ENCODE measurements around the gene LRRC3. TPM values are rescaled to one million over a fixed set of nuclear protein-coding genes. Genes with fewer than 3 reads are reported as not detected.

LRRC3 gene
- polyA plus RNA-seq, 3 donors: 4.1 to 6.0 (median 5.8) TPM

DNA sequence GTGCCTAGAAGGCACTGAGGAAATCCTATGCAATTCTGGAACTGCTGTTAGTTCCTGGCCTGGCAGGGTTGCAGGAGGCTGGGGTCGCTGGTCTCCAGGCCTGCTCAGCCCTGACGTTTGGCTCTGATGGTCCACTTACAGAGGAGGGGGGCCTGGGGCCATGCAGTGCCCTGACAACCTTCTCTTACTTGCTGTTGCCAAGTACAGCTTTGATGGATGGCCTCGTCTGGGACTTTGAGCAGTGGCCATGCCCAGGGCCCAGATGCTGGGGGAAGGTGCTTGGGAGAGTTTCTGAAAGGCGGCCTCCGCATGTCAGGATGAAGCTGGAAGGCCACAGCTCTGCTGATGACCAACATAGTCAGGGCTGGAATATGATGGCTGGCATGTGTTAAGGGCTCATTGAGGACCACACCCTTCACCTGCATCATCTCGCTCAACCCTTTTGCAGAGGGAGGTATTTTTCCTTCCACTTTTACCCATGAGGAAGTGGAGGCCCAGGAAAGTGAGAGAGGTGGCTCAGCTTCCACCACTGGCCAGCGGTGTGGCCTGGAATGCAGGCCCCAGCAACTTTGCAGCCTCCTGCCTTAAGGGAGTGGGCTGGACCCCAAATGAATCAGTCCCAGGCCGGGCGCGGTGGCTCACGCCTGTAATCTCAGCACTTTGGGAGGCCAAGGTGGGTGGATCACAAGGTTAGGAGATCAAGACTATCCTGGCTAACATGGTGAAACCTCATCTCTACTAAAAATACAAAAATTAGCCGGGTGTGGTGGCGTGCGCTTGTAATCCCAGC is 34.7 kb upstream of the LRRC3 start:
- DNase-seq (ENCODE audit: extremely low read depth in 1 of 11, low read depth in 9 of 11, low spot score in 4 of 11): no peak

DNA sequence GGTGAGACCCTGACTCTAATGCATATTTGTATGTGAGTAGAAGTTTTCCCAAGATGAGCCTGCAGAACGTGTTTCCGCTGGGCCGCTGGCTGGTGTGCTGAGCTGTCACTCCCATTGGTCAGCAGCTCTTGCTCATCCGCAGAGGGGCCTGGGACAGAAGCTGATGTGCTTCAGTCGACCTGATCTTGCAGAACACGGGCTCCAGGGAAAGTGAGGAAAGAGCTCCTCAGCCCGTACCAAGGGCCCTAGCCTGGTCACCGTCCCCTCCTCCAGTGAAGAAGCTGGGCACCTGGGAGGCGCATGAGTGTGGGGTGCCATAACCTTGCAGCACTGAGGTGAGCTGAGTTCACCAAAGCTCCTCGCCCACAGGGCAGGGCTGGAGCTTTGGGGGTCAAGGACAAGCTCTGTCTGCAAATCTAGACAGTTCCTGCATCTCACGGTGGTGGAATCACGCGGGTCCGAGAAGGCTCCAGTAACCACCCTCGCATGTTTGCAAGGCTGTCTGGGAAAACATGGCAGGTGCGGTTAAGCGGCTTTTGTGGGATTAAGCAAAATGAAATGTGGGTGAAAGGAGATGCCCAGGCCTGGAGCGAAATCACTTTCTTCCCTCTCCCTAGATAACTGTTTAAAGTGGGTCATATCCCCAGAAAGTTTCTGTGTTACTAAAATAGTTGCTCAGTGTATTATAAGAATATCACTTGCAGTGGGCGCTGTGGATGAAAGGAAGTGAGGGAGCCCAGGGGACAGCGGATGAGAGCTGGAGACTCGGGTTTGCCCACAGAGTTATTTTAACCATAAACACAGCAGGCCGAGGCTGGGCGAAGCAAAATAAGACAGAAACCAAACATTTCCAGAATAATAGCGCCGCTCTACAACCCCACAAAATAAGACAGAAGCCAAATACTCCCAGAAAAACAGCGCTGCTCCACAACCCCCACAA is 33.1 kb upstream of the LRRC3 start:
- DNase-seq (ENCODE audit: extremely low read depth in 1 of 11, low read depth in 9 of 11, low spot score in 4 of 11): no peak

DNA sequence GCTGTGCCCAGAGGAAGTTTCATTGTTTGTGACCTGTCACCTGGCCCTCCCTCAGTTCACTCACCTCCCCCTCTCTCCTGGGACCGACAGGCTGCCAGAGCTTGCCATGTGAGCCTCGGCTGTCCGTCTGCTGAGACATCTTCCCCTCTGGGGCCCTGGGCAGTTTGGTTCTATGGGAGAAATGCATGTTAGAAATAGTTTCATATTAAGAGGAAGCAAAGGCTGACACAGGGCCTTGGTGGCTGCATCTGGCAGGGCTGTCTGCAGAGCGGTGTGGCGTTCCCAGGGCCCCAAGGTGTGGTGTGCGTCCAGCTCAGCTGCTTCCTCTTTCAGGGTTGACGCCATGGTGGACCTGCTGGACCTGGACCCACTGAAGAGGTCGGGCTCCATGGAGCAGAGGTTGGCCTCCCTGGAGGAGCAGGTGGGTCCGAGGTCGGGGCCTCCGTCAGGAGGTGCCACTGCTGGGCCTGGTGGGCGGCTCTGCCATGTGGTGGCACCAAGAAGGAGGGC is 31.9 kb upstream of the LRRC3 start:
- DNase-seq (ENCODE audit: extremely low read depth in 1 of 11, low read depth in 9 of 11, low spot score in 4 of 11): no peak

DNA sequence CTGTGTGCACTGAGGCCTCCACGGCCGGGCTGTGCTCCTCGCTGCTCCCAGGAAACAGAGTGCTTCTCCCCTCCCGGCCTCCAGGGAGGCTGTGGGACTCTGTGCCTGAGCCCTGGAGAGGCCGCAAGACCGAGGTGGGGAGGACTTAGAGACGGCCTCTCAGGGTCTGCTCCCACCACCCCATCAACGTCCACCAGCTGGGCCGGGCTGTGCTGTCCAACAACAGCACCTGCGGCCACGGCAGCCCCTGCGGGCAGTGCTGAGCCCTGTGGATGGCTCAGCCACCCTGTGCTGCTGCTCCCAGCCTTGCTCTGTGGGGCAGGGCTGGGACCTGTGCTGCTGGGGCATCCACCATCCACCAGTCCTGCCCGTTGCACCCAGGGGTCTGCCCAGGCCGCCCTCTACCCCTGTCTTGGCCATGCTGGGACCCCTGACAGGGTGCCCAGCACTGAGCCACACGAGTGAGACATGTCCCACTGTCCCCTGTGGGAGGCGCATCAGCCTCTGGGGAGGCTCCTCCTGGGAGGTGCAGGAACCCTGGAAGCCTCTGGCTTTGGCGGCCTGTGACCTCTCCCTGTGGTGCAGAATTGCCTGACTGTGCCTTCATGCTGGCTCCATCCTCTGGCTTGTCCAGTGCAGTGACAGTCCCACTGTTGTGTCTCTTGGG is 31.2 kb upstream of the LRRC3 start:
- no peak for DNase-seq (ENCODE audit: extremely low read depth in 1 of 11, low read depth in 9 of 11, low spot score in 4 of 11)

DNA sequence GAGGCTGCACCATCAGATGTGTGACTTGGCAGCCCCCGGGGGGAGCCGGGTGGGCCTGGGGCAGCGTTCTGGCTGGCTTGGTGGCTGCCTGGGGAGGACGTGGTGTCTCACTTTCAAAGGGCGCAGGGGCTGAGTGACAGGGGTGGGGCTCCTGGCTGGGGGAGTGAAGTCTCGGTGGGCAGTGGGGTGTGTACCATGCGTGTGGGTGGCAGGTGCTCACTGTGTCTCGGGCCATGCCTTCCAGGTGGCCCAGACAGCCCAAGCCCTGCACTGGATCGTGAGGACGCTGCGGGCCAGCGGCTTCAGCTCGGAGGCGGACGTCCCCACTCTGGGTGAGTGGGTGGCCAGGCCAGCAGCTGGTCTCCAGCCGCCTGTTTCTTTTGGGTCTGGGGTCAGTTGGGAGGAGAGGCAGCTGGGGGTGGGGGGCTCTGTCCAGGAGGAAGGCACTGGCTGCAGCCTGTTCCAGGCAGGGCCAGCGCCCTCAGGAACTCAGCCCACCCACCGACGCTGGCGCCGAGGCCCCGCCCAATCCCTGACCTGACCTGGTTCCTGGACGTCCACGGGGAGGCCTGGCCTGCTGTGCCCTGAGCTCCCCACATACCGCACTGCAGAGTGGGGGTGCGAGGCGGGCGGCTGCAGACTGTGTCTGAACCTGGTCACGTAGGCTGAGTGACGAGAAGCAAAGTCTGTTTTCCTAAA is 30.6 kb upstream of the LRRC3 start:
- no peak for DNase-seq (ENCODE audit: extremely low read depth in 1 of 11, low read depth in 9 of 11, low spot score in 4 of 11)

DNA sequence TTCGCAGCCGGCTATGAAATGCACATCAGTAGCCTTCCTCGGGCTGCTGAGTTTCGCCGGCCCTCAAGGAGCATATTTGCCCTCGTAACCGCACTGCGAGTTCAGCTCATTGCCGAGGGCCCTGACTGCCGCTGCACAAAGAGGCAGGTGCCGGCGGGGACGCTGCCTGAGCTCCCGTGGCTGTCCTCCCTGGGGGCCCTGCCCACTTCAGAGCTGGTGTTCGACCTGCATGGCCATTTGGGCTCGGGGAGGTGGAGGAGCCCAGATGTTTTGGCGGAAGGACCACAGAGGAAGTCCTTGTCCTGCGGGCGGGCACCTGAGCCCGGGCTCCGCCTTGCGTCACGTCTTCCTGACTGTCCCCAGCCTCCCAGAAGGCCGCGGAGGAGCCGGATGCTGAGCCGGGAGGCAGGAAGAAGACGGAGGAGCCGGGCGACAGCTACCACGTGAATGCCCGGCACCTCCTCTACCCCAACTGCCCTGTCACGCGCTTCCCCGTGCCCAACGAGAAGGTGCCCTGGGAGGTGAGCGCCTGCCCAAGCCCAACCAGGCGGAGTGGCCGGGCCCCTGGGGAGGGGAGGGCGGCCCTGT is 29.9 kb upstream of the LRRC3 start:
- no peak for DNase-seq (ENCODE audit: extremely low read depth in 1 of 11, low read depth in 9 of 11, low spot score in 4 of 11)

DNA sequence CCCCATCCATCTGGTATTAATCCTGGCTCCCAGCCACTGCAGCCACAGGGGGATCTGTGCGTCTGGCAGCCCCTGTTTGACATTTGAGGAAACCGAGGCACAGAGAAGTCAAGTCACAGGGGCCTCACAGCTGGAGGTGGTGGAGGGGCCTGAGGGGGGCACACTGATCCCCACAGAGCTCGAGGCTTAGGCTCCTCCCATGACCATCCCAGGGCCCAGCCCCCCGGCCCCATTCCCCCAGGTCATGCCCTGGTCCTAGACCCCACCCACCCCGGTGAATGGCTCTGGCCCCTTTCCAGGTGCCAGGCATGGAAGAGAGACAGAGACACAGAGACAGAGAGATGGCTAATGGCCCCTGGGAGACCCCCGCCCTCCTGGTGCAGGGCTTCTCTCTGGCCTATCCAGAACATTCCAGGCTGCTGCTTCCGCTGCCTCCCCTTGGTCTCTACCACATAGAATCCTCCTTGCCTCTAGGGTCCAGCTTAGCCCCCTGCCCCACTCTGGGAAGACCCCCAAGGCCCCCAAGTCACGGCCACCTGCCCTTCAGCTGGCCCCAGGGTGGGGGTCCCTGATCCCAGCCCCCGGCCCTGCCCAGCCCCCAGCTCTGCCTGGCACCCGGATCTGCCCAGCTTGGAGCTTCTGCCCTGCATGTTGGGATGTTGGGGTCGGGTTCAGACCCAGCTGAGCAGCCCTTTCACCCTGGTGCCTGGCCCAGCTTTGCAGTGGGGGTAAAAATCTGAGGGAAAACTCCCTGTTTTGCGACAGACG is 29.2 kb upstream of the LRRC3 start:
- DNase-seq (ENCODE audit: extremely low read depth in 1 of 11, low read depth in 9 of 11, low spot score in 4 of 11): no peak

DNA sequence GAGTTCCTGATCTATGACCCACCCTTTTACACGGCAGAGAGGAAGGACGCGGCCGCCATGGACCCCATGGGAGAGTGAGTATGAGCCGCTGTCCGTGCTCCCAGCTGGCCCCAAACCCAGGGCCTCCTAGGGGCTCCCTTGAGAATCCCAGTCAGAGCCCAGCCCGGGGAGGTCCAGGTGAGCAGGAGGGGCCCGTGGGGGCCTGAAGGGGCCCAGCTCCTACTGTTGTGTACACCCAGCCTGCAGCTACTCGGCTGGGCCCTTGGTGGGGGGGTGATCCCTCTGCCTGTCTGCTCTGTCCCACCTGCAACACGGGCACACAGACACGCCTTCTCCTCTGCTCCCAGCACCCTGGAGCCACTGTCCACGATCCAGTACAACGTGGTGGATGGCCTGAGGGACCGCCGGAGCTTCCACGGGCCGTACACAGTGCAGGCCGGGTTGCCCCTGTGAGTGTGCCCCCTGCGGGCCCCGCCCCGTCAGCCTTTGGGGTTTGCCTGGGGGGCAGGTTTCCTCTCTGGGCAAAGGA is 28.6 kb upstream of the LRRC3 start:
- no peak for DNase-seq (ENCODE audit: extremely low read depth in 1 of 11, low read depth in 9 of 11, low spot score in 4 of 11)

DNA sequence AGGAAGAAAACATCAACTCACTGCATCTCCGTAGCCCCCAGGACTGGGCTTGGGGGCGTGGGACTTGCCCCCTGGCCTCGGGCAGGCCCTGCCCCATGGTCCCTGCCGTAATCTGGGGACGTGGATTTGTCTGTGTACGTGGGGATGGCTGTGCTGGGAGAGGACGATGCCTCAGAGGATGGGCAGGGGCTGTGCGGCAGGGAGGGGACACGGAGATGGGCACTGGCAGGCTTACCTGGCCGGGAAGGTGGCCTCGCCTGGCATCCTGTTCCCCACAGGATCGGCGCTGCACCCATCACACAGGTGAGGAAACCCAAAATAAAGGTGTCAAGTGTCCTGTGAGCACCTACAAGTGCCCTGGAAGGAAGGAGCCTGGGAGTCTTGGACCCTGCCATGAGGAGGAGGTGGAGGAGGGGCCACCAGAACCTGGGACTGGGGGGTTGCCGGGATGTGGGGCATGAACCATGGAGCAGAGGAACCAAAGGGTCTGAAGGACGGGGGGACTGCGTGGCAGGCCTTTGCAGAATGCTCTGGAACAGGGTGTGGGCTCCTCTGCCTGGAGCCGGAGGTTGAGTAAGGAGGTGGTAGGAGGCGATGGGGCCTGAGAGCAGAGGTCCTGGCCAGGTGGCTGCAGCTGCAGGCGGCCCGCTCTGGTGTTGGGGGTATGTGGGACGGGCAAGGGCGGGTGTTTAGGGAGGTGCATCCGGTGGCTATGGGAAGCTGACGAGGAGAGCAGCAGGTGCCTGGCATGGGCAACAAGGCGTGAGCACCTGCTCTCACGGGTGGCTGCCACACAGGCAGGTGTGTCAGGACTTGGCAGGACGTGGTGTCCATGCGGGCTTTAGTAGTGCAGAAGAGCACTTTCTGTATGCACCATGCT is 27.8 kb upstream of the LRRC3 start:
- no peak for DNase-seq (ENCODE audit: extremely low read depth in 1 of 11, low read depth in 9 of 11, low spot score in 4 of 11)

DNA sequence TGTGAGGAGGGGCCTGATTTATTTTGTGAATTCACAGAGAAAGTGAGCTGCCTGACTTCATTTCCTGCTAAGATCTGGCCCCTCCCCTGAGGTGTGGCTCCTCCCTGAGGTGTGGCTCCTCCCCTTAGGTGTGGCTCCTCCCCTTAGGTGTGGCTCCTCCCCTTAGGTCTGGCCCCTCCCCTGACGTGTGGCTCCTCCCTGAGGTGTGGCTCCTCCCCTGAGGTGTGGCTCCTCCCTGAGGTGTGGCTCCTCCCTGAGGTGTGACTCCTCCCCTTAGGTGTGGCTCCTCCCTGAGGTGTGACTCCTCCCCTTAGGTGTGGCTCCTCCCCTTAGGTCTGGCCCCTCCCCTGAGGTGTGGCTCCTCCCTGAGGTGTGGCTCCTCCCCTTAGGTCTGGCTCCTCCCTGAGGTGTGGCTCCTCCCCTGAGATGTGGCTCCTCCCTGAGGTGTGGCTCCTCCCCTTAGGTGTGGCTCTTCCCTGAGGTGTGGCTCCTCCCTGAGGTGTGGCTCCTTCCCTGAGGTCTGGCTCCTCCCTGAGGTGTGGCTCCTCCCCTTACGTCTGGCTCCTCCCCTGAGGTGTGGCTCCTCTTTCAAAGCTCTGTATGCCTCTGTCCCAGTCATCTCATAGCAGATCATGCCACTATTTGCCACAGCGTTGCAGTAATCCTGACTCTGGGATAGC is 26.9 kb upstream of the LRRC3 start:
- no peak for DNase-seq (ENCODE audit: extremely low read depth in 1 of 11, low read depth in 9 of 11, low spot score in 4 of 11)

DNA sequence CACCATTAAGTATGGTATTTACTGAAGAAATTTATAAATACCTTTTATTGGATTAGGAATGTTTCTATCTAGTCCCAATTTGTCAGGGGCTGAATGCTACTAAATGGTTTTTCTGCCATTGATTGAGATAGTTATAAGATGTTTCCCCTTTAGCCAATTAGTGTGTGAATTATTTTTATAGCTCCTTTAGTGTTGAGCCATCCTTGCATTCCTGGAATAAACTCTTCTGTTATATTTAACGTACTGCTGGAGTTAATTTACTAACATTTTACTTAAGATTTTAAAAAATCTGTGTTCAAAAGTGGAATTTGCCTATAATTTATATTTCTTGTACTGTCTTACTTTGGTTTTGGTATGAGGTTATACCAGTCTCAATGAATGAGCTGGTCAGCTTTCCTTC is 25.4 kb upstream of the LRRC3 start:
- no peak for DNase-seq (ENCODE audit: extremely low read depth in 1 of 11, low read depth in 9 of 11, low spot score in 4 of 11)

DNA sequence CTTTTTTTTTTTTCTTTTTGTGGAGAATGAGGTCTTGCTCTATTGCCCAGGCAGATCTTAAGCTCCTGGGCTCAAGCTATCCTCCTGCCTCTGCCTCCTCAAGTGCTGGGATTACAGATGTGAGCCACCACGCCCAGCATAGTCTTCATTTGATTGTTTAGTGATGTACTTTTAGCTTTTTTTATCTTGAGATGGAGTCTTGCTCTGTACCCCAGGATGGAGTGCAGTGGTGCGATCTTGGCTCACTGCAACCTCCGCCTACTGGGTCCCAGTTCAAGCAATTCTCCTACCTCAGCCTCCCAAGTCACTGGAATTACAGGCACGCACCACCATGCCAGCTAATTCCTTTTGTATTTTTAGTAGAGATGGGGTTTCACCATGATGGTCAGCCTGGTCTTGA is 24.0 kb upstream of the LRRC3 start:
- no peak for DNase-seq (ENCODE audit: extremely low read depth in 1 of 11, low read depth in 9 of 11, low spot score in 4 of 11)

DNA sequence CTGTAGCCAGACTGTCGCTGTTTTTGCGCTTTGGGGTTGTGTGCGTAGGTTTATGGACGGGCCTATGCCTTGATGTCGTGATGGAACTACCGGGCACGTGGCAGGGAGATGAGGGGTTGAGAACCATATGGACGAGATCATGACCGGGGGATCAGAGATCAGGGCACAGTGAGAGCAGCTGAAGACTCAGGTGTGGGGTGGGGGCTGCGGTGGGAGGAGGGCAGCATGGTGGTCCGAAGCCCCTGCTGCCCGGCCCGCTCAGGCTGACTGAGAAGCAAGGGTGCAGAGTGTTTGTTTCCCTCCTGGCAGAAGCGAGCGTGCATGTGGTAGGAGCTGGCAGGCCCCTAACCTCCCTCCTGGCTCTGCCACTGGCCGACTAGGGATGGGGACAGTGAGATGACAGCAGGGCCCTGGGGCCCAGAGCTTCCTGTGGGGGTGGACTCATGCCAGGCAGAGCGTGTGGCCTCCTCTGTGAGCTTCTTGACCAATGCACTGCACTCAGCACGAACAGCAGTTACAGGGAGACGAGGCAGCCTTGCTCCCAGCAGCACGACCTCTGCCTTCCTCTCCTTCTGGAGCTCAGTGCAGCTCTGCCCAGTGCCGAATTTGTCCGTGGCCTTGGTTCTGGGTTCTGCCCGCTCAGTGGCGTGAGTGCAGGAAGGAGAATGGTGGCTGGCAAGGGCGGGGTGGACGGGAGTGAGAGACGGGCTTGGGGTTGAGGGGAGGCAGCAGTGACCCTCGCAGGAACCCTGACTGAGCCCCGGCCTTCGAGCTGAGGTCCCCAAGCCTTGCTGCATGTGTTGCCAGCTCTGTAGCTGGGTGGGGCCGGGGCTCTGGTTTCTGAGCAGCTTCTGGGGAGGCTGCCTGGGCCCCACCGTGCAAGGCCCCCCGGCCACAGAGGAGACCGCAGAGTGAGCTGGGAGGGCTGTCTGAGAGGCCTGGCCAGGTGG is 22.2 kb upstream of the LRRC3 start:
- DNase-seq (ENCODE audit: extremely low read depth in 1 of 11, low read depth in 9 of 11, low spot score in 4 of 11): no peak

DNA sequence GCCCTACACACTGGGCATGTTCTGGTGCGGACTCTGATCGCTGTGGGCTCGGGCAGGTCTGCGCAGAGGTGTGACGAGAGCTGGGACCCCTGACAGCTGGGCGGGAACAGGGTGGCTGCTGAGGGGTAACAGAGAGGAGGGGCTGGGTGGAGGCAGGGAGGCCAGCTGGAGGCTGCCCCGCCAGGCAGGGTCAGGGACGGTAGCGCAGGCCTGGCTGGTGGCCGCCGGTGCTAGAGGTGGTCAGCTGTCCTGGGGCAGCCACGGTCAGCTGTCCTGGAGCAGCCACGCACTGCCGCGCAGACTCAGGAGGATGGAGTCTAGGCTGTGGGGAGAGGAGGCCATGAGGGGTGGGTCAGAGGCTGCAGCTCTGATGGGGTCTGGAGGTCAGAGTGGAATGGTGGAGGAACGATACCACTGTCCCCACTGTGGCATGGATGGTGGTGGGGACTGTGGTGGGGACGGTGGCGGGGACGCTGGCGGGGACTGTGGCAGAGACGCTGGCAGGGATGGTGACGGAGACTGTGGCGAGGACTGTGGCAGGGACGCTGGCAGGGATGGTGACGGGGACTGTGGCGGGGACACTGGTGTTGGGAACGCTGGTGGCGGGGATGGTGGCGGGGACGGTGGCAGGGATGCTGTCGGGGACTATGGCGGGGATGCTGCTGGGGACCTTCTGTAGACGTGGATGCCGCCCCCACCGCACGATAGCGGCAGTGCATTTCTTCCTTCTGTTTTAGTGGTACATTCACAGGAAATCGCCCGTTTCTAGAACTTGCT is 21.3 kb upstream of the LRRC3 start:
- no peak for DNase-seq (ENCODE audit: extremely low read depth in 1 of 11, low read depth in 9 of 11, low spot score in 4 of 11)
